HCT116 (cell line): ENCODE data around the gene LRRC14B. TPM values are rescaled to one million over a fixed set of nuclear protein-coding genes. Genes with fewer than 3 reads are reported as not detected.

Experiments used
- ATAC-seq: fragments of 200-7000 bp; cut with Tn5 transposase; 2 replicates; pipeline ENCODE4 v1.9.1; 2020; ENCODE audit warnings: mild to moderate bottlenecking, moderate library complexity
- BruUV-seq: library from RNA; stranded (reverse); fragments of 400-500 nt; replicated peaks from 2 replicates; lab custom pipeline; 2021; lab: Mats Ljungman, UMichigan
- CTCF ChIA-PET: fragments of 300-600 bp; sonication (Branson Sonifier 250); formaldehyde crosslinking; loops from one replicate; lab custom pipeline; 2021; ENCODE audit warnings: antibody characterized with exemption; lab: Charles Lee
- POLR2A ChIA-PET: fragments of 300-600, 350-600 bp; sonication (Branson Sonifier 250); formaldehyde crosslinking; loops from one replicate; lab custom pipeline; 2021; ENCODE audit warnings: antibody characterized with exemption; lab: Charles Lee
- RAD21 ChIA-PET, 2 experiments: fragments of 300-600 bp; sonication (Branson Sonifier 250); formaldehyde crosslinking; loops; one replicate each; lab custom pipeline; 2023; ENCODE audit warnings: low total read pairs in 2 of 2; ENCODE audit not compliant: uncharacterized antibody in 2 of 2, unreplicated experiment in 2 of 2, low non-redundant PET in 1 of 2; lab: Charles Lee
- DNase-seq: peaks from one replicate; pipeline ENCODE4 v3.0.0-alpha.2; 2010; ENCODE audit warnings: low read depth, low spot score
- H2AFZ ChIP-seq: fragments of 200-600 bp; shearing (Covaris generic), sonication (generic); 2 replicates; pipeline ENCODE4 v1.6.1; 2017; ENCODE audit warnings: low read depth, mixed run types, mixed read lengths, antibody characterized with exemption, low read length; ENCODE audit not compliant: poor library complexity, severe bottlenecking
- H3K27ac ChIP-seq: 2 replicates; pipeline ENCODE4 v1.5.1; 2012; ENCODE audit warnings: low read depth, low read length
- H3K27me3 ChIP-seq: fragments of 200-600 bp; sonication (generic); 2 replicates; pipeline ENCODE4 v1.6.1; 2016; ENCODE audit warnings: mixed run types, low read length, mixed read lengths; ENCODE audit not compliant: insufficient read depth
- H3K36me3 ChIP-seq, 2 experiments: fragments of 200-500 bp in 1 of 2; fragments of 200-600 bp in 1 of 2; sonication (Bioruptor generic) in 1 of 2; sonication (generic) in 1 of 2; 2 replicates each; pipeline versions ENCODE4 v1.5.1 to v1.6.1; 2014 to 2016; ENCODE audit warnings: low read length in 2 of 2, inconsistent platforms in 1 of 2, mixed read lengths in 1 of 2, mixed run types in 1 of 2; ENCODE audit not compliant: insufficient read depth in 2 of 2, control insufficient read depth in 1 of 2
- H3K4me1 ChIP-seq, 2 experiments: fragments of 200-600 bp in 1 of 2; sonication (generic) in 1 of 2; 2 replicates each; pipeline versions ENCODE4 v1.5.1 to v1.6.1; 2012 to 2017; ENCODE audit warnings: low read length in 2 of 2, inconsistent platforms in 1 of 2, mild to moderate bottlenecking in 1 of 2, mixed read lengths in 1 of 2, mixed run types in 1 of 2, moderate library complexity in 1 of 2; ENCODE audit not compliant: insufficient read depth in 2 of 2, control insufficient read depth in 1 of 2
- H3K4me2 ChIP-seq: fragments of 200-600 bp; sonication (generic); 2 replicates; pipeline ENCODE4 v1.6.1; 2017; ENCODE audit warnings: mixed run types, low read length, mixed read lengths
- H3K4me3 ChIP-seq, 2 experiments: fragments of 200-600 bp in 1 of 2; sonication (generic) in 1 of 2; replicated peaks in 1 of 2; 2 replicates each; pipeline ENCODE4 v1.5.1; 2011 to 2016; ENCODE audit warnings: low read length in 2 of 2, control low read depth in 1 of 2, low read depth in 1 of 2, mild to moderate bottlenecking in 1 of 2, mixed read lengths in 1 of 2, mixed run types in 1 of 2
- H3K79me2 ChIP-seq: fragments of 200-600 bp; sonication (generic); 2 replicates; pipeline ENCODE4 v1.6.1; 2017; ENCODE audit warnings: mild to moderate bottlenecking, mixed run types, low read length, moderate library complexity, mixed read lengths; ENCODE audit not compliant: insufficient read depth
- H3K9ac ChIP-seq: fragments of 200-600 bp; sonication (generic); 2 replicates; pipeline ENCODE4 v1.6.1; 2016; ENCODE audit warnings: low read length, mixed read lengths
- H3K9me2 ChIP-seq: fragments of 200-600 bp; sonication (generic), shearing (Covaris generic); 2 replicates; pipeline ENCODE4 v1.6.1; 2017; ENCODE audit warnings: mixed run types, mild to moderate bottlenecking, moderate library complexity; ENCODE audit not compliant: insufficient read depth
- H3K9me3 ChIP-seq, 2 experiments: fragments of 200-500 bp in 1 of 2; fragments of 200-600 bp in 1 of 2; sonication (Bioruptor generic) in 1 of 2; sonication (generic) in 1 of 2; 2 replicates each; pipeline ENCODE4 v1.6.1; 2014 to 2017; ENCODE audit warnings: low read length in 2 of 2, mixed read lengths in 2 of 2, inconsistent platforms in 1 of 2, low read depth in 1 of 2, mild to moderate bottlenecking in 1 of 2, mixed run types in 1 of 2, moderate library complexity in 1 of 2; ENCODE audit not compliant: control insufficient read depth in 1 of 2, insufficient read depth in 1 of 2
- H4K20me1 ChIP-seq: fragments of 200-600 bp; sonication (generic), shearing (Covaris generic); 2 replicates; pipeline ENCODE4 v1.6.1; 2017; ENCODE audit warnings: mixed run types, mild to moderate bottlenecking, moderate library complexity; ENCODE audit not compliant: insufficient read depth
- CBX3 ChIP-seq: IDR thresholded peaks from 2 replicates; pipeline ENCODE4 v1.6.1; 2012; ENCODE audit warnings: low read depth
- EGR1 ChIP-seq: IDR thresholded peaks from 2 replicates; pipeline ENCODE4 v1.6.1; 2012; ENCODE audit warnings: low read depth
- EZH2 ChIP-seq: fragments of 200-600 bp; sonication (generic); IDR thresholded peaks from 2 replicates; pipeline ENCODE4 v1.6.1; 2017; ENCODE audit warnings: antibody characterized with exemption, mixed run types
- FOSL1 ChIP-seq: IDR thresholded peaks from 2 replicates; pipeline ENCODE4 v1.6.1; 2012; ENCODE audit warnings: low read depth
- JUND ChIP-seq: IDR thresholded peaks from 2 replicates; pipeline ENCODE4 v1.6.1; 2012
- POLR2A ChIP-seq: IDR thresholded peaks from 2 replicates; pipeline ENCODE4 v1.7.0; 2011; ENCODE audit warnings: borderline replicate concordance; ENCODE audit not compliant: insufficient read depth, insufficient read length; ENCODE audit errors: extremely low read depth
- RAD21 ChIP-seq: IDR thresholded peaks from 2 replicates; pipeline ENCODE4 v1.6.1; 2012; ENCODE audit warnings: low read depth, mild to moderate bottlenecking
- SIN3A ChIP-seq: IDR thresholded peaks from 2 replicates; pipeline ENCODE4 v1.6.1; 2012; ENCODE audit warnings: low read depth
- SP1 ChIP-seq: IDR thresholded peaks from 2 replicates; pipeline ENCODE4 v1.6.1; 2012; ENCODE audit warnings: low read depth
- TCF7L2 ChIP-seq: IDR thresholded peaks from 2 replicates; pipeline ENCODE4 v1.7.0; 2011; ENCODE audit warnings: borderline replicate concordance, inconsistent platforms; ENCODE audit not compliant: insufficient read depth, insufficient read length; ENCODE audit errors: extremely low read depth
- intact Hi-C: fragments of 100-400 bp; cut with micrococcal nuclease; formaldehyde crosslinking; loops from 2 replicates; pipeline ENCODE4 v1.10.0; 2022
- total RNA-seq: library from RNA; stranded (reverse); gene quantifications from one replicate; pipeline ENCODE4 v1.2.1, GENCODE V29; 2021; ENCODE audit not compliant: unreplicated experiment
- TF ChIP-seq, protein P1 (sequence below): IDR thresholded peaks from 2 replicates; pipeline ENCODE4 v1.6.1; 2012; ENCODE audit warnings: low read depth
- TF ChIP-seq, protein P2 (sequence below), 3 experiments: fragments of 200-600 bp in 1 of 3; sonication (generic) in 1 of 3; IDR thresholded peaks in 2 of 3; conservative IDR thresholded peaks in 1 of 3; 2 replicates each; pipeline ENCODE4 v1.5.1; 2012 to 2017; ENCODE audit warnings: low read depth in 2 of 3, low read length in 2 of 3, antibody characterized with exemption in 1 of 3, borderline replicate concordance in 1 of 3, control low read depth in 1 of 3, mild to moderate bottlenecking in 1 of 3, mixed read lengths in 1 of 3, mixed run types in 1 of 3, moderate library complexity in 1 of 3; ENCODE audit not compliant: insufficient read depth in 1 of 3
- TF ChIP-seq, protein P3 (sequence below): IDR thresholded peaks from 2 replicates; pipeline ENCODE4 v1.6.1; 2012
- TF ChIP-seq, protein P4 (sequence below): IDR thresholded peaks from 2 replicates; pipeline ENCODE4 v1.6.1; 2012

Gene LRRC14B
- total RNA-seq, 1 experiment from 2014 or later: not detected

DNA sequence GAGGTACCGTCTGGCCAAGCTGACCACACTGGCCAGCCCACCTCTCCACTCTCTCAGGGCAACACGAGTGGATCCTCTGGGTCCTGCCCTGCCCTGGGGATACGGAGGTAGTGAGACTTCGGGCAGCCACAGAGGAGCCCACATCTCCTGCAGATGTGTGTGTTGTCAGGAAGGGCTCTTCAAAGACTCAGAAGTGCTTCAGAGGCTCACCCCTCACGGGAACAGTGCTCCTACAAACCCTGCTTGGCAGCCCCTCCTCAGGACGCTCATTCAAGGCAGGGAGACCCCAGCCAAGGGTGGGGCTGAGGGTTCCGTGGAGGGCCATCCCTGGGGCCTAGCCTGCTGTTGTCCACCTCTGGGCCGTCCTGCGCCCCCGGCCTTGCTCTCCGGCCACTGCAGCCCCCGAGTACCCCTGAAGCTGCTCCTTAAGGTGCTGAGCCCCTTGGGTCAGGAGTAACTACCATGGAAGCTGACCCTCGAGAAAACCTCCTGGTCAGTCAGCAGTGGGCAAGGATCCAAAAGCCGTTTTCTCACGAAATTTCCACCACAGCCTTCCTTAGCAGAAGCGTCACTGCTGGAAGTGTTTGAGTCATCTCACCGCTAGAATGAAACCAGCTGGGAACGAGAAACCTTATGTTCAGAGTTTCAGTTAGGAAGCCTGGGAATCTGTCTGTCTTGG is 23.2 kb upstream of the LRRC14B start:
- no peak for DNase-seq
- no peaks in the 10 kb centered on the region for H3K9me3 ChIP-seq
- H3K4me2 ChIP-seq: no peak overlapping the region
- BruUV-seq: no TSS peak
- no peak for ATAC-seq
- ChIA-PET POLR2A (no interaction called here), RAD21 (no interaction called here), CTCF (no interaction called here)
- H3K4me1 ChIP-seq: peaks cover 0 to 6% of the 10 kb centered on the region in 2 experiments; a peak in 2 of 4 replicates
- no peaks in the 10 kb centered on the region for H3K9me2 ChIP-seq
- no peaks in the 10 kb centered on the region for H3K79me2 ChIP-seq
- H4K20me1 ChIP-seq: no peaks in the 10 kb centered on the region
- no peak overlapping the region for H2AFZ ChIP-seq
- H3K36me3 ChIP-seq: no peaks in the 10 kb centered on the region
- no peak for TF ChIP-seq JUND
- no peak for TF ChIP-seq EGR1
- no peak for TF ChIP-seq FOSL1
- H3K9ac ChIP-seq: no peak overlapping the region
- no peaks in the 10 kb centered on the region for H3K27me3 ChIP-seq
- no peak overlapping the region for H3K27ac ChIP-seq
- H3K4me3 ChIP-seq: no peak overlapping the region
- intact Hi-C loops: no loop called here

DNA sequence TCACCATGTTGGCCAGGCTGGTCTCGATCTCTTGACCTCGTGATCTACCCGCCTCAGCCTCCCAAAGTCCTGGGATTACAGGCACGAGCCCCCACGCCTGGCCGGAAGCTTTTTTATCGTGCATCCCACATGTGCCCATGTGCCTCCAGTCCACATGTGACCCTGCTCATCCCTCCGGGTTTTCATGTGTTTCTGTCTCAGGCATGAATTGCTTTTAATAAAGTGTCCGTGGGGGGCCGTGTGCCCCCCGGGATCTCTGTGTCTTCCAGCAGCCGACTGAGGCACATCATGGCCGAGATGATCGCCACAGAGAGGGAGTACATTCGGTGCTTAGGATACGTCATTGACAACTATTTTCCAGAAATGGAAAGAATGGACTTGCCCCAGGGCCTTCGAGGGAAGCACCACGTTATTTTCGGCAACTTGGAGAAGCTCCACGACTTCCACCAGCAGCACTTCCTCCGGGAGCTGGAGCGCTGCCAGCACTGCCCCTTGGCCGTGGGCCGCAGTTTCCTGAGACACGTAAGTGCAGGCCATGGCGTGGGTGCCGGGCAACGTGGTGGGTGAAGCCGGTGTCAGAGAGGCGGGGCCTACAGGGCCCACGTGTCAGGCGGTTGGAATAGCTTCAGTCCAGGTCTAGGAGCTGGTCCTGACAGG is 22.1 kb upstream of the LRRC14B start:
- Histone ChIP-seq H3K79me2 (no peaks in the 10 kb centered on the region), H3K9me3 (no peaks in the 10 kb centered on the region), H2AFZ (no peak overlapping the region), H3K27me3 (no peaks in the 10 kb centered on the region), H3K4me2 (no peak overlapping the region), H3K36me3 (no peaks in the 10 kb centered on the region), H3K4me3 (no peak overlapping the region), H3K9me2 (no peaks in the 10 kb centered on the region), H3K27ac (no peak overlapping the region), H3K4me1 (peaks cover 0 to 6% of the 10 kb centered on the region in 2 experiments; a peak in 2 of 4 replicates), H4K20me1 (no peaks in the 10 kb centered on the region), H3K9ac (no peak overlapping the region)
- BruUV-seq: no TSS peak
- intact Hi-C loops: no loop called here
- ChIA-PET RAD21 (no interaction called here), CTCF (no interaction called here), POLR2A (no interaction called here)
- DNase-seq (no peak), ATAC-seq (no peak)
- no peak for TF ChIP-seq RAD21
- TF ChIP-seq SP1: no peak
- TF ChIP-seq, protein P1, sequence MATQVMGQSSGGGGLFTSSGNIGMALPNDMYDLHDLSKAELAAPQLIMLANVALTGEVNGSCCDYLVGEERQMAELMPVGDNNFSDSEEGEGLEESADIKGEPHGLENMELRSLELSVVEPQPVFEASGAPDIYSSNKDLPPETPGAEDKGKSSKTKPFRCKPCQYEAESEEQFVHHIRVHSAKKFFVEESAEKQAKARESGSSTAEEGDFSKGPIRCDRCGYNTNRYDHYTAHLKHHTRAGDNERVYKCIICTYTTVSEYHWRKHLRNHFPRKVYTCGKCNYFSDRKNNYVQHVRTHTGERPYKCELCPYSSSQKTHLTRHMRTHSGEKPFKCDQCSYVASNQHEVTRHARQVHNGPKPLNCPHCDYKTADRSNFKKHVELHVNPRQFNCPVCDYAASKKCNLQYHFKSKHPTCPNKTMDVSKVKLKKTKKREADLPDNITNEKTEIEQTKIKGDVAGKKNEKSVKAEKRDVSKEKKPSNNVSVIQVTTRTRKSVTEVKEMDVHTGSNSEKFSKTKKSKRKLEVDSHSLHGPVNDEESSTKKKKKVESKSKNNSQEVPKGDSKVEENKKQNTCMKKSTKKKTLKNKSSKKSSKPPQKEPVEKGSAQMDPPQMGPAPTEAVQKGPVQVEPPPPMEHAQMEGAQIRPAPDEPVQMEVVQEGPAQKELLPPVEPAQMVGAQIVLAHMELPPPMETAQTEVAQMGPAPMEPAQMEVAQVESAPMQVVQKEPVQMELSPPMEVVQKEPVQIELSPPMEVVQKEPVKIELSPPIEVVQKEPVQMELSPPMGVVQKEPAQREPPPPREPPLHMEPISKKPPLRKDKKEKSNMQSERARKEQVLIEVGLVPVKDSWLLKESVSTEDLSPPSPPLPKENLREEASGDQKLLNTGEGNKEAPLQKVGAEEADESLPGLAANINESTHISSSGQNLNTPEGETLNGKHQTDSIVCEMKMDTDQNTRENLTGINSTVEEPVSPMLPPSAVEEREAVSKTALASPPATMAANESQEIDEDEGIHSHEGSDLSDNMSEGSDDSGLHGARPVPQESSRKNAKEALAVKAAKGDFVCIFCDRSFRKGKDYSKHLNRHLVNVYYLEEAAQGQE: no peak
- TF ChIP-seq, protein P2, sequence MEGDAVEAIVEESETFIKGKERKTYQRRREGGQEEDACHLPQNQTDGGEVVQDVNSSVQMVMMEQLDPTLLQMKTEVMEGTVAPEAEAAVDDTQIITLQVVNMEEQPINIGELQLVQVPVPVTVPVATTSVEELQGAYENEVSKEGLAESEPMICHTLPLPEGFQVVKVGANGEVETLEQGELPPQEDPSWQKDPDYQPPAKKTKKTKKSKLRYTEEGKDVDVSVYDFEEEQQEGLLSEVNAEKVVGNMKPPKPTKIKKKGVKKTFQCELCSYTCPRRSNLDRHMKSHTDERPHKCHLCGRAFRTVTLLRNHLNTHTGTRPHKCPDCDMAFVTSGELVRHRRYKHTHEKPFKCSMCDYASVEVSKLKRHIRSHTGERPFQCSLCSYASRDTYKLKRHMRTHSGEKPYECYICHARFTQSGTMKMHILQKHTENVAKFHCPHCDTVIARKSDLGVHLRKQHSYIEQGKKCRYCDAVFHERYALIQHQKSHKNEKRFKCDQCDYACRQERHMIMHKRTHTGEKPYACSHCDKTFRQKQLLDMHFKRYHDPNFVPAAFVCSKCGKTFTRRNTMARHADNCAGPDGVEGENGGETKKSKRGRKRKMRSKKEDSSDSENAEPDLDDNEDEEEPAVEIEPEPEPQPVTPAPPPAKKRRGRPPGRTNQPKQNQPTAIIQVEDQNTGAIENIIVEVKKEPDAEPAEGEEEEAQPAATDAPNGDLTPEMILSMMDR (IDR thresholded peaks at IDR 0.05 in 2 of 3, conservative IDR thresholded peaks at IDR 0.05 in 1 of 3; ENCODE audit: borderline replicate concordance in 1 of 3, insufficient read depth in 1 of 3, low read depth in 2 of 3, low read length in 2 of 3): no peak
- TF ChIP-seq, protein P3, sequence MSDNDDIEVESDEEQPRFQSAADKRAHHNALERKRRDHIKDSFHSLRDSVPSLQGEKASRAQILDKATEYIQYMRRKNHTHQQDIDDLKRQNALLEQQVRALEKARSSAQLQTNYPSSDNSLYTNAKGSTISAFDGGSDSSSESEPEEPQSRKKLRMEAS: no peak
- no peak for TF ChIP-seq JUND
- TF ChIP-seq TCF7L2: no peak
- TF ChIP-seq SIN3A: no peak
- no peak for TF ChIP-seq CBX3
- no peak for TF ChIP-seq POLR2A
- TF ChIP-seq, protein P4, sequence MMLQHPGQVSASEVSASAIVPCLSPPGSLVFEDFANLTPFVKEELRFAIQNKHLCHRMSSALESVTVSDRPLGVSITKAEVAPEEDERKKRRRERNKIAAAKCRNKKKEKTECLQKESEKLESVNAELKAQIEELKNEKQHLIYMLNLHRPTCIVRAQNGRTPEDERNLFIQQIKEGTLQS: no peak
- no peak for TF ChIP-seq EZH2
